ENCODE measurements around the gene RBM20. TPM values are rescaled to one million over a fixed set of nuclear protein-coding genes. Genes with fewer than 3 reads are reported as not detected.

RBM20 gene
- total and polyA plus RNA-seq, 2 of the 13 experiments (the other 11 are each of a cell fraction or from before 2014, with no cell fraction given) = 0.02 to 0.22 TPM

GRCh38 chr10:110709964-110710587 is 65.9 kb downstream of the RBM20 start:
- FAIRE-seq (no peak), ATAC-seq (no peak; the same call in 2 of the 3 replicates), DNase-seq (ENCODE audit: low spot score) (no peak)
- no peak overlapping the region for H3K9ac ChIP-seq (ENCODE audit: insufficient read depth, low read depth, low read length)
- ChIA-PET POLR2A (no interaction called here), CTCF (ENCODE audit: low intra/inter-chr PET ratio, low total read pairs) (no interaction called here)
- 45% methylated on average over 10 of the region's 10 CpGs for WGBS (ENCODE audit: low lambda C conversion rate)
- H3K36me3 ChIP-seq (replicated peaks in 1 of 2; ENCODE audit: control insufficient read depth in 1 of 2, insufficient read depth in 2 of 2, low read length in 2 of 2) = no peaks in the 10 kb centered on the region
- H4K20me1 ChIP-seq (ENCODE audit: insufficient read depth, low read length) = no peaks in the 10 kb centered on the region
- H2AFZ ChIP-seq (ENCODE audit: low read length) = no peak overlapping the region
- TF ChIP-seq ZBTB2 (CRISPR knock-in tag; IDR thresholded peaks at IDR 0.05; ENCODE audit: low read depth) (no peak), MAFF (IDR thresholded peaks at IDR 0.05; ENCODE audit: low read depth, low read length) (0 out of 2 replicates have a peak, but pooled peaks have one; percentile 1), ZNF274 (CRISPR knock-in tag; IDR thresholded peaks at IDR 0.05) (no peak), FOSL1 (CRISPR knock-in tag; IDR thresholded peaks at IDR 0.05; ENCODE audit: borderline replicate concordance) (no peak), ZMAT3 (CRISPR knock-in tag; conservative IDR thresholded peaks at IDR 0.05) (no peak), MAFK (conservative IDR thresholded peaks at IDR 0.05 in 1 of 2, IDR thresholded peaks at IDR 0.05 in 1 of 2; ENCODE audit: low read length in 2 of 2) (peak; percentile 48 to 58)
- H3K4me2 ChIP-seq (ENCODE audit: low read depth, low read length) = 0 out of 2 replicates have a peak overlapping the region, but pooled peaks have one; percentile 1
- H3K27ac ChIP-seq (ENCODE audit: extremely low read length, insufficient read depth, low read length) = no peak overlapping the region
- no peaks in the 10 kb centered on the region for H3K9me3 ChIP-seq (ENCODE audit: low read length)
- in situ Hi-C loops (cut with HindIII; ENCODE audit: extremely low pct_ligation_motif_present, low pct_unique_long_range_greater_than_20kb) (no loop called here), intact Hi-C loops (cut with micrococcal nuclease; ENCODE audit: unreplicated experiment) (no loop called here)
- BruUV-seq (replicated peaks) = no TSS peak
- H3K79me2 ChIP-seq (ENCODE audit: insufficient read depth, low read length) = no peaks in the 10 kb centered on the region
- peaks cover 19% of the 10 kb centered on the region for H3K4me1 ChIP-seq (ENCODE audit: insufficient read depth, low read length)
- H3K4me3 ChIP-seq (replicated peaks in 1 of 3; ENCODE audit: insufficient read depth in 1 of 3, low read depth in 2 of 3, low read length in 3 of 3) = no peak overlapping the region
- peaks cover 0 to 4% of the 10 kb centered on the region in 2 experiments; a peak in 1 of 5 replicates for H3K27me3 ChIP-seq (ENCODE audit: control insufficient read depth in 1 of 2, insufficient read depth in 2 of 2, low read length in 2 of 2)

DNA sequence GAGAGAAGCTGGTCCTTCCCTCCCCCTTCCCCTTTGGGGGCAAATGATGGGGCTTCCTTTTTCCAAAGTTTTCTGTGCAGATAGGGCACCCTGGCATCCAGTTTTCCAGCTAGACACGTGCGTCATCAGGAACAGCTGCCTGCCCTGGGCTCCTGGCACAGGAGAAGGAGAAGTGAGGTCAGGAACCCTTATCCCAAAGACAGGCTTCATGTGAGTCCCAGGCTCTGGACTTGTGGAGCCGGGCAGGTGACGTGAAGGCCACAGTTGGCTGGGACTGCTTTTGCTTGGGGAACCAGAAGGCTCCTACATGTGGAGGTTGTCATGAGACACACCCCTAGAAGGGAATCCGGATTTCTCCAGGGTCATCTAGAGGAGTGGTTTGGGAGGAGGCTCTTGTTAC is 66.5 kb downstream of the RBM20 start:
- intact Hi-C loops (cut with micrococcal nuclease; ENCODE audit: unreplicated experiment) (no loop called here), in situ Hi-C loops (cut with HindIII; ENCODE audit: extremely low pct_ligation_motif_present, low pct_unique_long_range_greater_than_20kb) (no loop called here)
- no peaks in the 10 kb centered on the region for H3K9me3 ChIP-seq (ENCODE audit: low read length)
- CTCF ChIA-PET (ENCODE audit: low intra/inter-chr PET ratio, low total read pairs) = no interaction called here
- H3K4me3 ChIP-seq (replicated peaks in 1 of 3; ENCODE audit: insufficient read depth in 1 of 3, low read depth in 2 of 3, low read length in 3 of 3) = no peak overlapping the region
- H3K9ac ChIP-seq (ENCODE audit: insufficient read depth, low read depth, low read length) = no peak overlapping the region
- FAIRE-seq = no peak
- no peak overlapping the region for H3K4me2 ChIP-seq (ENCODE audit: low read depth, low read length)
- no peaks in the 10 kb centered on the region for H3K36me3 ChIP-seq (replicated peaks in 1 of 2; ENCODE audit: control insufficient read depth in 1 of 2, insufficient read depth in 2 of 2, low read length in 2 of 2)
- H3K4me1 ChIP-seq (ENCODE audit: insufficient read depth, low read length) = peaks cover 19% of the 10 kb centered on the region
- H3K79me2 ChIP-seq (ENCODE audit: insufficient read depth, low read length) = no peaks in the 10 kb centered on the region
- BruUV-seq (replicated peaks) = no TSS peak
- POLR2A ChIA-PET = no interaction called here
- no peak overlapping the region for H3K27ac ChIP-seq (ENCODE audit: extremely low read length, insufficient read depth, low read length)
- no peak for ATAC-seq
- no peak for DNase-seq (ENCODE audit: low spot score)
- whole genome bisulfite sequencing (ENCODE audit: low lambda C conversion rate) = 56% methylated on average over 5 of the region's 5 CpGs
- H3K27me3 ChIP-seq (ENCODE audit: control insufficient read depth in 1 of 2, insufficient read depth in 2 of 2, low read length in 2 of 2) = peaks cover 0 to 4% of the 10 kb centered on the region in 2 experiments; a peak in 1 of 5 replicates
- no peak overlapping the region for H2AFZ ChIP-seq (ENCODE audit: low read length)
- H4K20me1 ChIP-seq (ENCODE audit: insufficient read depth, low read length) = no peaks in the 10 kb centered on the region
- TF ChIP-seq PRPF4 (IDR thresholded peaks at IDR 0.05; ENCODE audit: low read depth, low read length, poor library complexity, severe bottlenecking) (no peak), ISX (CRISPR knock-in tag; conservative IDR thresholded peaks at IDR 0.05) (no peak), ZNF296 (CRISPR knock-in tag; conservative IDR thresholded peaks at IDR 0.05) (no peak), ZBTB33 (CRISPR knock-in tag; IDR thresholded peaks at IDR 0.05) (no peak), SALL2 (CRISPR knock-in tag; IDR thresholded peaks at IDR 0.05) (no peak), ZNF557 (CRISPR knock-in tag; IDR thresholded peaks at IDR 0.05) (no peak), RFX1 (IDR thresholded peaks at IDR 0.05) (no peak), ZNF124 (CRISPR knock-in tag; IDR thresholded peaks at IDR 0.05) (no peak), CC2D1A (CRISPR knock-in tag; IDR thresholded peaks at IDR 0.05) (no peak)
